Panc1 (cell line): ENCODE measurements around the gene MEIS1.

Source experiments
- CTCF ChIP-seq: fragments of 450-650 bp; IDR thresholded peaks from 2 replicates; pipeline ENCODE4 v1.5.1; 2017; ENCODE audit warnings: mild to moderate bottlenecking
- POLR2AphosphoS5 ChIP-seq: IDR thresholded peaks from 2 replicates; pipeline ENCODE4 v1.6.1; 2012; ENCODE audit warnings: mild to moderate bottlenecking, low read depth, low read length, moderate library complexity
- TCF7L2 ChIP-seq: IDR thresholded peaks from 2 replicates; pipeline ENCODE4 v1.6.1; 2011; ENCODE audit warnings: mild to moderate bottlenecking, low read depth, low read length, inconsistent platforms
- TF ChIP-seq, protein P1 (sequence below), 2 experiments: IDR thresholded peaks; 2 replicates each; pipeline ENCODE4 v1.6.1; 2011 to 2012; ENCODE audit warnings: low read depth in 2 of 2, control low read depth in 1 of 2, low read length in 1 of 2, mild to moderate bottlenecking in 1 of 2, moderate library complexity in 1 of 2; ENCODE audit not compliant: insufficient read depth in 1 of 2

- TF ChIP-seq, protein P1, sequence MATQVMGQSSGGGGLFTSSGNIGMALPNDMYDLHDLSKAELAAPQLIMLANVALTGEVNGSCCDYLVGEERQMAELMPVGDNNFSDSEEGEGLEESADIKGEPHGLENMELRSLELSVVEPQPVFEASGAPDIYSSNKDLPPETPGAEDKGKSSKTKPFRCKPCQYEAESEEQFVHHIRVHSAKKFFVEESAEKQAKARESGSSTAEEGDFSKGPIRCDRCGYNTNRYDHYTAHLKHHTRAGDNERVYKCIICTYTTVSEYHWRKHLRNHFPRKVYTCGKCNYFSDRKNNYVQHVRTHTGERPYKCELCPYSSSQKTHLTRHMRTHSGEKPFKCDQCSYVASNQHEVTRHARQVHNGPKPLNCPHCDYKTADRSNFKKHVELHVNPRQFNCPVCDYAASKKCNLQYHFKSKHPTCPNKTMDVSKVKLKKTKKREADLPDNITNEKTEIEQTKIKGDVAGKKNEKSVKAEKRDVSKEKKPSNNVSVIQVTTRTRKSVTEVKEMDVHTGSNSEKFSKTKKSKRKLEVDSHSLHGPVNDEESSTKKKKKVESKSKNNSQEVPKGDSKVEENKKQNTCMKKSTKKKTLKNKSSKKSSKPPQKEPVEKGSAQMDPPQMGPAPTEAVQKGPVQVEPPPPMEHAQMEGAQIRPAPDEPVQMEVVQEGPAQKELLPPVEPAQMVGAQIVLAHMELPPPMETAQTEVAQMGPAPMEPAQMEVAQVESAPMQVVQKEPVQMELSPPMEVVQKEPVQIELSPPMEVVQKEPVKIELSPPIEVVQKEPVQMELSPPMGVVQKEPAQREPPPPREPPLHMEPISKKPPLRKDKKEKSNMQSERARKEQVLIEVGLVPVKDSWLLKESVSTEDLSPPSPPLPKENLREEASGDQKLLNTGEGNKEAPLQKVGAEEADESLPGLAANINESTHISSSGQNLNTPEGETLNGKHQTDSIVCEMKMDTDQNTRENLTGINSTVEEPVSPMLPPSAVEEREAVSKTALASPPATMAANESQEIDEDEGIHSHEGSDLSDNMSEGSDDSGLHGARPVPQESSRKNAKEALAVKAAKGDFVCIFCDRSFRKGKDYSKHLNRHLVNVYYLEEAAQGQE (IDR thresholded peaks at IDR 0.05; ENCODE audit: insufficient read depth in 1 of 2, low read depth in 2 of 2, low read length in 1 of 2) = no peak
- TF ChIP-seq CTCF = no peak
- TF ChIP-seq POLR2AphosphoS5 = no peak
- TF ChIP-seq TCF7L2 = no peak
These were observed 134.5 kb downstream of the MEIS1 start for GRCh38 chr2:66569321-66569851.
